HL-60 (cell line): ENCODE measurements around the gene ATP1B4.

Experiments used
- CTCF ChIP-seq: IDR thresholded peaks from one replicate; pipeline ENCODE4 v1.5.1; 2011; ENCODE audit warnings: low read length, control low read depth, inconsistent platforms; ENCODE audit not compliant: insufficient read depth
- GABPA ChIP-seq: IDR thresholded peaks from 2 replicates; pipeline ENCODE4 v1.6.1; 2012; ENCODE audit warnings: low read depth
- POLR2AphosphoS5 ChIP-seq: IDR thresholded peaks from 2 replicates; pipeline ENCODE4 v1.6.1; 2012; ENCODE audit warnings: low read depth
- REST ChIP-seq: IDR thresholded peaks from 2 replicates; pipeline ENCODE4 v1.6.1; 2012; ENCODE audit warnings: low read depth; ENCODE audit not compliant: insufficient replicate concordance
- SPI1 ChIP-seq: IDR thresholded peaks from 2 replicates; pipeline ENCODE4 v1.6.1; 2012; ENCODE audit warnings: low read depth, mild to moderate bottlenecking, borderline replicate concordance

- no peak for TF ChIP-seq CTCF
- no peak for TF ChIP-seq POLR2AphosphoS5
- TF ChIP-seq REST: no peak
- TF ChIP-seq SPI1: no peak
- no peak for TF ChIP-seq GABPA
These were observed 11.3 kb upstream of the ATP1B4 start for GRCh38 chrX:120350450-120351138.
